ENCODE measurements around the gene FERMT3. TPM values are rescaled to one million over a fixed set of nuclear protein-coding genes. Genes with fewer than 3 reads are reported as not detected.
A peak's percentile ranks its signal among the peaks of the same experiment; 100 is the strongest.

FERMT3 gene
- total RNA-seq, 6 donors from 2014 or later: 33.2 to 119 (median 89.3) TPM

DNA sequence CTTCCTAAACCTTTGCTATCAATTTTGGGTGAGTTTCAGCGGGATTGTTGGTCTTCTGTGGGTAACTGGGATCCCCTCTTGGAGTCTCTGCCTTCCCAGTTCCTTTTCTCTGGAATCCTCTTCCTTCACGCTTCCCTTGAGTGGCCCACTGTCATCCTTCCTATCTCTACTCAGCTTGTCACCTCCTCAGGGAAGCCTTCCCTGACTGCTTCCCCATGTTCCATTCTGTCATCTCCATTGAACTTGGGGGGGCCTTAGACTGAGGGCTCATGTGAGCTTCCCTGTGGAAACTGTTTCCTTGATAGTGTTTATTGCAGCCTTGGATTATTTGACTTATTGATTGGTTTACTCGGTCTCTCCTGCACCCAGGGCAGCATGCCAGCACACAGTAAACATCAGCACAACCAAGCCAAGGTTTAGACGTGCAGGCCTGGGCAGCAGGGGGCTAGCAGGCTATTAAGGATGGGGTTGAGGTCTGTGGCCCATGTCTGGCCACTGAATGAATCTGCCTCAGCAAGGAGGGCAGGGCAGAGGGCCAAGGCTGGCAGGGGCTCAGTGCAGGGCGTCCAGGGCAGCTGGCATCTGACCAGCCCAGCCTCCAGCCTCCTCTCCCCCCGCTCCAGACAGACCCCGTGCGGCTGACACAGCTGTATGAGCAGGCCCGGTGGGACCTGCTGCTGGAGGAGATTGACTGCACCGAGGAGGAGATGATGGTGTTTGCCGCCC is 12.3 kb downstream of the FERMT3 start:
- peaks cover 4 to 54% (median 33%) of the 10 kb centered on the region in 4 donors for H3K36me3 ChIP-seq

DNA sequence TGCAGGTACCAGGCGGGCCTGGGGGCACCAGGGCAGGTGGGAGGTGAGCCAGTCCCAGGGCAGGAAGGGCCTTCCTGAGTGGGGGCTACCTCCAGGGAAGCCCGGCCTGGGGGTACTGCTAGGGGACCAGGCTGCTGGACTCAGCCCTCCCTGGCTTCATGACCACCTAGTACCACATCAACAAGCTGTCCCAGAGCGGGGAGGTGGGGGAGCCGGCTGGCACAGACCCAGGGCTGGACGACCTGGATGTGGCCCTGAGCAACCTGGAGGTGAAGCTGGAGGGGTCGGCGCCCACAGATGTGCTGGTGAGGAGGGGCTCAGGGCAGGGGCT is 12.8 kb downstream of the FERMT3 start:
- H3K27me3 ChIP-seq: no peaks in the 10 kb centered on the region
- 94% methylated on average over 6 of the region's 7 CpGs; no CpG with 5 or more reads in 1 of the 2 donors for WGBS, 2 donors
- H3K27ac ChIP-seq: no peak overlapping the region
- no peak overlapping the region for H3K4me3 ChIP-seq
- peaks cover 0 to under 1% (median 0%) of the 10 kb centered on the region in 4 donors for H3K4me1 ChIP-seq
- H3K9me3 ChIP-seq: no peaks in the 10 kb centered on the region
- TF ChIP-seq EP300 (IDR thresholded peaks at IDR 0.05) (no peak), POLR2AphosphoS5 (IDR thresholded peaks at IDR 0.05) (no peak), POLR2A (IDR thresholded peaks at IDR 0.05) (no peak)
- TF ChIP-seq, protein P1, sequence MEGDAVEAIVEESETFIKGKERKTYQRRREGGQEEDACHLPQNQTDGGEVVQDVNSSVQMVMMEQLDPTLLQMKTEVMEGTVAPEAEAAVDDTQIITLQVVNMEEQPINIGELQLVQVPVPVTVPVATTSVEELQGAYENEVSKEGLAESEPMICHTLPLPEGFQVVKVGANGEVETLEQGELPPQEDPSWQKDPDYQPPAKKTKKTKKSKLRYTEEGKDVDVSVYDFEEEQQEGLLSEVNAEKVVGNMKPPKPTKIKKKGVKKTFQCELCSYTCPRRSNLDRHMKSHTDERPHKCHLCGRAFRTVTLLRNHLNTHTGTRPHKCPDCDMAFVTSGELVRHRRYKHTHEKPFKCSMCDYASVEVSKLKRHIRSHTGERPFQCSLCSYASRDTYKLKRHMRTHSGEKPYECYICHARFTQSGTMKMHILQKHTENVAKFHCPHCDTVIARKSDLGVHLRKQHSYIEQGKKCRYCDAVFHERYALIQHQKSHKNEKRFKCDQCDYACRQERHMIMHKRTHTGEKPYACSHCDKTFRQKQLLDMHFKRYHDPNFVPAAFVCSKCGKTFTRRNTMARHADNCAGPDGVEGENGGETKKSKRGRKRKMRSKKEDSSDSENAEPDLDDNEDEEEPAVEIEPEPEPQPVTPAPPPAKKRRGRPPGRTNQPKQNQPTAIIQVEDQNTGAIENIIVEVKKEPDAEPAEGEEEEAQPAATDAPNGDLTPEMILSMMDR (IDR thresholded peaks at IDR 0.05): no peak
- peaks cover 4 to 59% (median 34%) of the 10 kb centered on the region in 4 donors for H3K36me3 ChIP-seq
- ATAC-seq (ENCODE audit: low FRiP score in 2 of 2) (no peak), DNase-seq (peak in 1 of 2 donors; percentile 71)

More for the DNA sequence above, 12.3 kb downstream of the FERMT3 start:
- 75 to 83% methylated on average over 3 to 11 of the region's 11 CpGs for WGBS, 2 donors
- DNase-seq (no peak), ATAC-seq (ENCODE audit: low FRiP score in 2 of 2) (no peak)
- no peaks in the 10 kb centered on the region for H3K9me3 ChIP-seq
- TF ChIP-seq POLR2AphosphoS5 (IDR thresholded peaks at IDR 0.05) (no peak), POLR2A (IDR thresholded peaks at IDR 0.05) (no peak), EP300 (IDR thresholded peaks at IDR 0.05) (no peak)
- TF ChIP-seq, protein P1 (IDR thresholded peaks at IDR 0.05): no peak
- H3K4me3 ChIP-seq: no peak overlapping the region
- no peaks in the 10 kb centered on the region for H3K27me3 ChIP-seq
- no peak overlapping the region for H3K27ac ChIP-seq
- H3K4me1 ChIP-seq: no peaks in the 10 kb centered on the region

DNA sequence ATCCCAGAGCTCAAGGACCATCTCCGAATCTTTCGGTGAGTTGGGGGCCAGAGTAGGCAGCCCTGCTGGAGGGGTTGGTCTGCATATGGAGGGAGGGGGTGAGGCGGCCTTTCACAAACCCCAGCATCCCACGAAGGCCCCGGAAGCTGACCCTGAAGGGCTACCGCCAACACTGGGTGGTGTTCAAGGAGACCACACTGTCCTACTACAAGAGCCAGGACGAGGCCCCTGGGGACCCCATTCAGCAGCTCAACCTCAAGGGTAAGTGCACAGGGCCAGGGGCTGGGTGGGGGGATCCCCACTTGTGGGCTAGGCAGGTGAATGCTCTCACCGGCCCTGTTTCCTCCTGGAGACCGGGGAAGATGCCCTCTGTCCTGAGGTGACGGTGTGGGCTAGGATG is 13.2 kb downstream of the FERMT3 start:
- H3K36me3 ChIP-seq: peaks cover 4 to 58% (median 34%) of the 10 kb centered on the region in 4 donors

GRCh38 chr11:64220271-64220670 is 13.8 kb downstream of the FERMT3 start:
- Histone ChIP-seq H3K36me3 (peaks cover 4 to 52% (median 34%) of the 10 kb centered on the region in 4 donors), H3K9me3 (no peaks in the 10 kb centered on the region), H3K4me3 (no peak overlapping the region), H3K27ac (no peak overlapping the region), H3K4me1 (peaks cover 4 to 10% (median 7%) of the 10 kb centered on the region in 4 donors), H3K27me3 (no peaks in the 10 kb centered on the region)
- no peak for TF ChIP-seq POLR2AphosphoS5 (IDR thresholded peaks at IDR 0.05)
- TF ChIP-seq EP300 (IDR thresholded peaks at IDR 0.05): no peak
- no peak for TF ChIP-seq POLR2A (IDR thresholded peaks at IDR 0.05)
- TF ChIP-seq, protein P1 (IDR thresholded peaks at IDR 0.05): no peak
- WGBS, 2 donors: 87% methylated on average over 12 of the region's 17 CpGs; no CpG with 5 or more reads in 1 of the 2 donors
- DNase-seq (peak in 1 of 2 donors; percentile 62), ATAC-seq (ENCODE audit: low FRiP score in 2 of 2) (no peak)

More for the DNA sequence above, 13.2 kb downstream of the FERMT3 start:
- 92 to 93% methylated on average over 3 to 10 of the region's 10 CpGs for WGBS, 2 donors
- H3K4me3 ChIP-seq: no peak overlapping the region
- peak in 1 of 2 donors; percentile 22 for DNase-seq
- TF ChIP-seq, protein P1 (IDR thresholded peaks at IDR 0.05): no peak
- TF ChIP-seq POLR2AphosphoS5 (IDR thresholded peaks at IDR 0.05) (no peak), EP300 (IDR thresholded peaks at IDR 0.05) (no peak), POLR2A (IDR thresholded peaks at IDR 0.05) (no peak)
- peaks cover 0 to 5% (median 1%) of the 10 kb centered on the region in 4 donors for H3K4me1 ChIP-seq
- H3K27ac ChIP-seq: no peak overlapping the region
- H3K9me3 ChIP-seq: no peaks in the 10 kb centered on the region
- no peak for ATAC-seq (ENCODE audit: low FRiP score in 2 of 2)
- no peaks in the 10 kb centered on the region for H3K27me3 ChIP-seq
